ENCODE measurements around the gene STMN1. TPM values are rescaled to one million over a fixed set of nuclear protein-coding genes. Genes with fewer than 3 reads are reported as not detected.
A peak's percentile ranks its signal among the peaks of the same experiment; 100 is the strongest.

STMN1 gene
- total and polyA plus RNA-seq, 2 of the 8 experiments (the other 6 are each of a cell fraction or from before 2014, with no cell fraction given), result 116 to 564 TPM

- Histone ChIP-seq H2BK120ac (replicated peaks; ENCODE audit: low read depth, low read length) (no peak overlapping the region), H3K4me1 (replicated peaks in 1 of 4; ENCODE audit: control insufficient read depth in 3 of 4, insufficient read depth in 4 of 4, low read length in 3 of 4) (peaks cover 5 to 11% (median 8%) of the 10 kb centered on the region in 4 experiments; a peak in 6 of 7 replicates), H3K18ac (ENCODE audit: extremely low read depth, low read length) (0 out of 2 replicates have a peak overlapping the region, but pooled peaks have one; percentile 24), H3K9ac (replicated peaks in 1 of 4; ENCODE audit: extremely low read depth in 1 of 4, low read depth in 3 of 4, low read length in 3 of 4) (peak overlapping the region; percentile 62 to 89 (median 75); a peak in 6 of 7 replicates), H3K4me2 (ENCODE audit: insufficient read depth in 1 of 2, low read depth in 2 of 2, low read length in 2 of 2) (peak overlapping the region; percentile 89 to 93), H2BK20ac (ENCODE audit: low read length) (no peak overlapping the region), H2BK5ac (ENCODE audit: low read depth, low read length) (0 out of 2 replicates have a peak overlapping the region, but pooled peaks have one; percentile 40), H3K56ac (replicated peaks; ENCODE audit: insufficient read length, low read depth, low read length) (no peak overlapping the region), H4K91ac (replicated peaks; ENCODE audit: insufficient read length, low read length) (no peak overlapping the region), H2BK12ac (ENCODE audit: low read depth, low read length) (no peak overlapping the region), H3K9me3 (ENCODE audit: insufficient read depth in 2 of 2, low read depth in 1 of 2, low read length in 1 of 2) (no peaks in the 10 kb centered on the region), H3K14ac (ENCODE audit: insufficient read length) (no peak overlapping the region), H4K5ac (ENCODE audit: insufficient read length, low read depth, low read length) (no peak overlapping the region), H3K23me2 (ENCODE audit: low read depth, low read length) (peaks cover 8% of the 10 kb centered on the region; the same call in 1 of the 2 replicates), H2BK15ac (ENCODE audit: low read length) (0 out of 2 replicates have a peak overlapping the region, but pooled peaks have one; percentile 76), H3K79me2 (ENCODE audit: control insufficient read depth in 1 of 2, insufficient read depth in 2 of 2, low read length in 2 of 2) (peaks cover 15 to 34% of the 10 kb centered on the region in 2 experiments), H2AK5ac (ENCODE audit: low read depth, low read length) (no peak overlapping the region), H3K27me3 (replicated peaks in 1 of 4; ENCODE audit: control insufficient read depth in 3 of 4, extremely low read depth in 1 of 4, insufficient read depth in 3 of 4, low read length in 3 of 4) (no peaks in the 10 kb centered on the region), H3K4ac (replicated peaks; ENCODE audit: insufficient read length, low read depth, low read length) (no peak overlapping the region), H3K23ac (ENCODE audit: insufficient read length) (no peak overlapping the region), H3K36me3 (ENCODE audit: control insufficient read depth in 2 of 4, insufficient read depth in 4 of 4, low read length in 3 of 4) (peaks cover 19 to 38% (median 30%) of the 10 kb centered on the region in 4 experiments), H3K27ac (ENCODE audit: low read depth, low read length) (peak overlapping the region; percentile 24; the same call in 1 of the 2 replicates), H3K79me1 (ENCODE audit: low read depth, low read length) (no peaks in the 10 kb centered on the region), H2AFZ (ENCODE audit: low read length) (no peak overlapping the region), H3K4me3 (ENCODE audit: extremely low read depth in 1 of 4, insufficient read depth in 2 of 4, low read depth in 3 of 4, low read length in 4 of 4) (peak overlapping the region; percentile 76 to 100 (median 93)), H4K20me1 (replicated peaks in 1 of 2; ENCODE audit: control insufficient read depth in 1 of 2, insufficient read depth in 2 of 2, low read length in 2 of 2) (peaks cover 2 to 7% of the 10 kb centered on the region in 2 experiments), H4K8ac (ENCODE audit: extremely low read depth, insufficient read depth, low read length) (peak overlapping the region; percentile 96; the same call in 1 of the 2 replicates)
- CTCF ChIA-PET (ENCODE audit: partially characterized antibody), result interaction anchor here (1.1 to 16.4 kb wide), 3 partner anchors 11 to 91 kb away, joined by 5 to 330 read pairs (median 83); partner anchors contain the start of gene PAFAH2
- 7% methylated on average over 14 of the region's 34 CpGs; no CpG with 5 or more reads in 1 of the 2 experiments for WGBS, 2 experiments (ENCODE audit: extremely low coverage in 1 of 2, insufficient coverage in 1 of 2, insufficient read length in 1 of 2, insufficient replicate concordance in 2 of 2, low coverage in 1 of 2, low lambda C conversion rate in 2 of 2, missing lambda C conversion rate in 1 of 2)
- FAIRE-seq (no peak), DNase-seq (ENCODE audit: low read depth in 1 of 2, low spot score in 2 of 2) (peak; percentile 73 to 94)
- POLR2A ChIA-PET (ENCODE audit: partially characterized antibody), result interaction anchor here (1.1 to 6.4 kb wide), 12 partner anchors 8 to 95 kb away, joined by 3 to 51 read pairs (median 6); partner anchors contain the start of genes PAFAH2 and PAQR7
- TF ChIP-seq YY1 (IDR thresholded peaks at IDR 0.05; ENCODE audit: low read depth, low read length) (peak; percentile 40; the same call in 1 of the 2 replicates), JUN (IDR thresholded peaks at IDR 0.05; ENCODE audit: low read depth, low read length) (no peak), ZNF274 (IDR thresholded peaks at IDR 0.05; ENCODE audit: borderline replicate concordance, extremely low read depth, low read length) (no peak), CTCF (IDR thresholded peaks at IDR 0.05; ENCODE audit: control extremely low read depth in 1 of 3, insufficient read depth in 1 of 3, low read depth in 1 of 3, low read length in 3 of 3) (0 out of 4 replicates have a peak, but pooled peaks of 1 of the 3 experiments have one; percentile 2), BACH1 (IDR thresholded peaks at IDR 0.05; ENCODE audit: low read length) (0 out of 2 replicates have a peak, but pooled peaks have one; percentile 13), SIN3A (conservative IDR thresholded peaks at IDR 0.05 in 1 of 2, IDR thresholded peaks at IDR 0.05 in 1 of 2; ENCODE audit: low read depth in 1 of 2, low read length in 2 of 2) (peak in 1 of 2 experiments; percentile 30; a peak in 1 of 4 replicates), EGR1 (IDR thresholded peaks at IDR 0.05; ENCODE audit: borderline replicate concordance, low read depth, low read length) (peak; percentile 29; the same call in 1 of the 2 replicates)
Measured at GRCh38 chr1:25904943-25905679, 1.1 kb downstream of the STMN1 start.

Measured in H1 (cell line).